Tibial nerve (tissue), 4 donors: ENCODE results near the gene KIAA1217. TPM values are rescaled to one million over a fixed set of nuclear protein-coding genes. Genes with fewer than 3 reads are reported as not detected.

Source experiments
- DNase-seq, 2 donors: peaks; one replicate each; pipeline ENCODE4 v3.0.0-alpha.2; 2019; ENCODE audit warnings: low spot score in 2 of 2
- H3K27ac ChIP-seq, 4 donors: fragments of 200-600 bp; sonication (generic) in 3 of 4; one replicate each; pipeline ENCODE4 v1.5.1; 2017 to 2019; ENCODE audit warnings: mild to moderate bottlenecking in 1 of 4
- H3K27me3 ChIP-seq, 2 donors: fragments of 200-600 bp; sonication (generic) in 1 of 2; one replicate each; pipeline versions ENCODE4 v1.5.1 to v1.6.0; 2017 to 2019
- H3K36me3 ChIP-seq, 3 donors: fragments of 200-600 bp; sonication (generic); one replicate each; pipeline ENCODE4 v1.5.1; 2018 to 2019
- H3K4me1 ChIP-seq, 4 donors: fragments of 200-600 bp; sonication (generic) in 3 of 4; one replicate each; pipeline ENCODE4 v1.5.1; 2017 to 2019
- H3K4me3 ChIP-seq, 4 donors: fragments of 200-600 bp; sonication (generic) in 3 of 4; one replicate each; pipeline ENCODE4 v1.5.1; 2017 to 2019; ENCODE audit warnings: mild to moderate bottlenecking in 1 of 4, moderate library complexity in 1 of 4
- H3K9me3 ChIP-seq, 4 donors: fragments of 200-600 bp; sonication (generic) in 3 of 4; one replicate each; pipeline ENCODE4 v1.5.1; 2017 to 2019
- CTCF ChIP-seq, 5 experiments: fragments of 200-600 bp in 3 of 5; fragments of 450-650 bp in 2 of 5; sonication (generic) in 3 of 5; IDR thresholded peaks; one replicate each; pipeline ENCODE4 v1.5.1; 2016 to 2019; ENCODE audit warnings: antibody characterized with exemption in 5 of 5, mild to moderate bottlenecking in 3 of 5, moderate library complexity in 2 of 5
- EP300 ChIP-seq, 2 donors: sonication (generic); formaldehyde crosslinking; IDR thresholded peaks; one replicate each; pipeline ENCODE4 v1.6.1; 2017; ENCODE audit warnings: antibody characterized with exemption in 2 of 2, mild to moderate bottlenecking in 1 of 2
- POLR2A ChIP-seq, 2 donors: fragments of 450-650 bp; IDR thresholded peaks; one replicate each; pipeline ENCODE4 v1.6.1; 2017; ENCODE audit warnings: antibody characterized with exemption in 2 of 2, mild to moderate bottlenecking in 2 of 2, moderate library complexity in 2 of 2
- WGBS, 2 donors: methylation state at CpG; one replicate each; pipeline ENCODE4 v1.1.5; 2018; 5-methylcytosine and 5-hydroxymethylcytosine counted together
- total RNA-seq, 4 donors: library from RNA; depleted of rRNA; stranded (reverse); fragments of >200 nt; gene quantifications; one replicate each; pipeline ENCODE4 v1.1.0, GENCODE V29; 2016

Gene KIAA1217
- total RNA-seq, 4 donors from 2014 or later: 38.5 to 88.1 (median 58.3) TPM

- WGBS, 2 donors: 75 to 77% methylated on average over 6 of the region's 6 CpGs
- DNase-seq: no peak
- TF ChIP-seq POLR2A (IDR thresholded peaks at IDR 0.05) (no peak), EP300 (IDR thresholded peaks at IDR 0.05) (no peak), CTCF (IDR thresholded peaks at IDR 0.05) (no peak)
- Histone ChIP-seq H3K4me1 (peaks cover 0 to 38% (median 14%) of the 10 kb centered on the region in 4 donors), H3K36me3 (no peaks in the 10 kb centered on the region), H3K9me3 (no peaks in the 10 kb centered on the region), H3K27ac (peak overlapping the region in 1 of 4 donors; percentile 94), H3K4me3 (no peak overlapping the region), H3K27me3 (no peaks in the 10 kb centered on the region)
These were observed 3.1 kb upstream of the KIAA1217 start for GRCh38 chr10:24205821-24206220.

- H3K4me1 ChIP-seq: peaks cover 0 to 42% (median 16%) of the 10 kb centered on the region in 4 donors
- no peak for DNase-seq
- H3K27me3 ChIP-seq: no peaks in the 10 kb centered on the region
- H3K36me3 ChIP-seq: no peaks in the 10 kb centered on the region
- H3K9me3 ChIP-seq: no peaks in the 10 kb centered on the region
- TF ChIP-seq EP300 (IDR thresholded peaks at IDR 0.05) (no peak), CTCF (IDR thresholded peaks at IDR 0.05) (no peak), POLR2A (IDR thresholded peaks at IDR 0.05) (no peak)
- H3K4me3 ChIP-seq: no peak overlapping the region
- H3K27ac ChIP-seq: peak overlapping the region in 2 of 4 donors; percentile 90 to 94
- 55 to 56% methylated on average over 2 of the region's 2 CpGs for WGBS, 2 donors
These were observed 2.6 kb upstream of the KIAA1217 start for GRCh38 chr10:24206334-24206733.

- WGBS, 2 donors: 82 to 91% methylated on average over 3 of the region's 3 CpGs
- TF ChIP-seq POLR2A (IDR thresholded peaks at IDR 0.05) (no peak), CTCF (IDR thresholded peaks at IDR 0.05) (no peak), EP300 (IDR thresholded peaks at IDR 0.05) (no peak)
- Histone ChIP-seq H3K9me3 (no peaks in the 10 kb centered on the region), H3K4me3 (no peak overlapping the region), H3K27me3 (no peaks in the 10 kb centered on the region), H3K27ac (peak overlapping the region; percentile 74 to 94 (median 84)), H3K36me3 (no peaks in the 10 kb centered on the region), H3K4me1 (peaks cover 0 to 45% (median 17%) of the 10 kb centered on the region in 4 donors)
- no peak for DNase-seq
These were observed 2.0 kb upstream of the KIAA1217 start for GRCh38 chr10:24206926-24207325.

GRCh38 chr10:24207341-24207740 lies 1.6 kb upstream of the KIAA1217 start:
- H3K27me3 ChIP-seq: no peaks in the 10 kb centered on the region
- H3K9me3 ChIP-seq: no peaks in the 10 kb centered on the region
- WGBS, 2 donors: 54 to 63% methylated on average over 5 of the region's 5 CpGs
- no peak for DNase-seq
- peak overlapping the region; percentile 74 to 94 (median 84) for H3K27ac ChIP-seq
- H3K4me1 ChIP-seq: peaks cover 0 to 48% (median 18%) of the 10 kb centered on the region in 4 donors
- TF ChIP-seq CTCF (IDR thresholded peaks at IDR 0.05) (no peak), EP300 (IDR thresholded peaks at IDR 0.05) (peak in 1 of 2 donors; percentile 5)
- H3K4me3 ChIP-seq: no peak overlapping the region
- no peaks in the 10 kb centered on the region for H3K36me3 ChIP-seq

GRCh38 chr10:24207781-24208611 lies 942 bp upstream of the KIAA1217 start:
- peak overlapping the region in 3 of 4 donors; percentile 42 to 64 (median 49) for H3K4me3 ChIP-seq
- H3K27ac ChIP-seq: peak overlapping the region; percentile 74 to 94 (median 84)
- 35 to 41% methylated on average over 13 of the region's 13 CpGs for WGBS, 2 donors
- H3K9me3 ChIP-seq: no peaks in the 10 kb centered on the region
- DNase-seq: peak in 1 of 2 donors; percentile 57
- no peak for TF ChIP-seq CTCF (IDR thresholded peaks at IDR 0.05)
- peak in 1 of 2 donors; percentile 70 for TF ChIP-seq EP300 (IDR thresholded peaks at IDR 0.05)
- TF ChIP-seq POLR2A (IDR thresholded peaks at IDR 0.05): no peak
- peaks cover 0 to 54% (median 18%) of the 10 kb centered on the region in 4 donors for H3K4me1 ChIP-seq
- no peaks in the 10 kb centered on the region for H3K27me3 ChIP-seq
- no peaks in the 10 kb centered on the region for H3K36me3 ChIP-seq
